Sigmoid colon (tissue), 4 donors: ENCODE measurements around the gene EXOSC2.

Experiments
- EP300 ChIP-seq, 4 donors: sonication (generic); formaldehyde crosslinking; IDR thresholded peaks; one replicate each; pipeline ENCODE4 v1.6.1; 2017; ENCODE audit warnings: antibody characterized with exemption in 4 of 4
- POLR2A ChIP-seq, 2 donors: fragments of 450-650 bp; IDR thresholded peaks; one replicate each; pipeline ENCODE4 v1.6.1; 2016; ENCODE audit warnings: antibody characterized with exemption in 2 of 2, mild to moderate bottlenecking in 2 of 2, moderate library complexity in 2 of 2
- POLR2AphosphoS5 ChIP-seq, 4 donors: sonication (generic); formaldehyde crosslinking; IDR thresholded peaks; one replicate each; pipeline ENCODE4 v1.6.1; 2017; ENCODE audit warnings: antibody characterized with exemption in 4 of 4
- TF ChIP-seq, protein P1 (sequence below), 4 experiments: fragments of 450-650 bp in 3 of 4; fragments of 200-600 bp in 1 of 4; IDR thresholded peaks; one replicate each; pipeline ENCODE4 v1.5.1; 2016 to 2019; ENCODE audit warnings: antibody characterized with exemption in 4 of 4, mild to moderate bottlenecking in 3 of 4, moderate library complexity in 2 of 4

- TF ChIP-seq, protein P1, sequence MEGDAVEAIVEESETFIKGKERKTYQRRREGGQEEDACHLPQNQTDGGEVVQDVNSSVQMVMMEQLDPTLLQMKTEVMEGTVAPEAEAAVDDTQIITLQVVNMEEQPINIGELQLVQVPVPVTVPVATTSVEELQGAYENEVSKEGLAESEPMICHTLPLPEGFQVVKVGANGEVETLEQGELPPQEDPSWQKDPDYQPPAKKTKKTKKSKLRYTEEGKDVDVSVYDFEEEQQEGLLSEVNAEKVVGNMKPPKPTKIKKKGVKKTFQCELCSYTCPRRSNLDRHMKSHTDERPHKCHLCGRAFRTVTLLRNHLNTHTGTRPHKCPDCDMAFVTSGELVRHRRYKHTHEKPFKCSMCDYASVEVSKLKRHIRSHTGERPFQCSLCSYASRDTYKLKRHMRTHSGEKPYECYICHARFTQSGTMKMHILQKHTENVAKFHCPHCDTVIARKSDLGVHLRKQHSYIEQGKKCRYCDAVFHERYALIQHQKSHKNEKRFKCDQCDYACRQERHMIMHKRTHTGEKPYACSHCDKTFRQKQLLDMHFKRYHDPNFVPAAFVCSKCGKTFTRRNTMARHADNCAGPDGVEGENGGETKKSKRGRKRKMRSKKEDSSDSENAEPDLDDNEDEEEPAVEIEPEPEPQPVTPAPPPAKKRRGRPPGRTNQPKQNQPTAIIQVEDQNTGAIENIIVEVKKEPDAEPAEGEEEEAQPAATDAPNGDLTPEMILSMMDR (IDR thresholded peaks at IDR 0.05), result no peak
- TF ChIP-seq EP300 (IDR thresholded peaks at IDR 0.05), result no peak
- TF ChIP-seq POLR2A (IDR thresholded peaks at IDR 0.05), result no peak
- TF ChIP-seq POLR2AphosphoS5 (IDR thresholded peaks at IDR 0.05), result no peak
These were observed 24.9 kb upstream of the EXOSC2 start for GRCh38 chr9:130668659-130669058.
